ENCODE data around the gene DST. TPM values are rescaled to one million over a fixed set of nuclear protein-coding genes. Genes with fewer than 3 reads are reported as not detected.

Gene DST
- total RNA-seq, 4 donors from 2014 or later: 331 to 417 (median 368) TPM

DNA sequence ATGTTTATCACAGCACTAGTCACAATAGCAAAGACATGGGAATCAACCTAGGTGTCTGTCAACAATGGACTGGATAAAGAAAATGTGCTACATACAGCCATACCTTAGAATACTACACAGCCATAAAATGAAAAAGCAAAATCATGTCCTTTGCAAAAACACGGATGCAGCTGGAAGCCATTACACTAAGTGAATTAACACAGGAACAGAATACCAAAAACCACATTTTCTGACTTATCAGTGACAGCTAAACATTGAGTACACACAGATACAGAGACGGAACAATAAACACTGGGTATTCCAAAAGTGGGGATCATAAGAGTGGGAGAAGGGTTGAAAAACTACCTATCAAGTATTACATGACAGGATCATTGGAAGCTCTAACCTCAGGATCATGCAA, 43.3 kb upstream of the DST start:
- WGBS, 2 donors: 65 to 71% methylated on average over 2 of the region's 2 CpGs
- TF ChIP-seq EP300 (IDR thresholded peaks at IDR 0.05): no peak
- TF ChIP-seq CTCF (IDR thresholded peaks at IDR 0.05): no peak
- H3K36me3 ChIP-seq: no peaks in the 10 kb centered on the region
- DNase-seq (ENCODE audit: low spot score in 2 of 2): no peak
- no peaks in the 10 kb centered on the region for H3K9me3 ChIP-seq
- peak overlapping the region in 1 of 4 donors; percentile 46 for H3K27ac ChIP-seq
- H3K4me1 ChIP-seq: peaks cover 0 to 87% (median 26%) of the 10 kb centered on the region in 4 donors
- H3K27me3 ChIP-seq: no peaks in the 10 kb centered on the region
- H3K4me3 ChIP-seq: no peak overlapping the region

DNA sequence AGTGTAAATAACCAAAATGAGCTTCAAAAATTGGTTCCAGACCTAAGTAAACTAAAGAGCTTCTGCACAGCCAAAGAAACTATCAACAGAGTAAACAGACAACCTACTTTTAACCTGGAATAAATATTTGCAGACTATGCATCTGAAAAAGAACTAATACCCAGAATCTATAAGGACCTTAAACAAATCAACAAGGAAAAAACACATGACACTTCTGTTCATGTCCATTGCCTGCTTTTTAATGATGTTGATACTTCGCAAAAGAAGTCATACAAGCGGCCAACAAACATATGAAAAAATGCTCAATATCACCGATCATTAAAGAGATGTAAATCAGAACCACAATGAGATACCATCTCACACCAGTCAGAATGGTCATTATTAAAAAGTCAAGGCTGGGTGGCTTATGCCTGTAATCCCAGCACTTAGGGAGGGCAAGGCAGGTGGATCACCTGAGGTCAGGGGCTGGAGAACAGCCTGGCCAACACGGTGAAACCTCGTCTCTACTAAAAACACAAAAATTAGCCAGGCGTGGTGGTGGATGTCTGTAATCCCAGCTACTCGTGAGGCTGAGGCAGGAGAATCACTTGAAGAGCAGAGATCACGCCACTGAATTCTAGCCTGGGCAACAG, 42.5 kb upstream of the DST start:
- Histone ChIP-seq H3K27me3 (no peaks in the 10 kb centered on the region), H3K4me3 (no peak overlapping the region), H3K36me3 (no peaks in the 10 kb centered on the region), H3K27ac (peak overlapping the region in 2 of 4 donors; percentile 46 to 70), H3K4me1 (peaks cover 0 to 79% (median 23%) of the 10 kb centered on the region in 4 donors), H3K9me3 (no peaks in the 10 kb centered on the region)
- no peak for DNase-seq (ENCODE audit: low spot score in 2 of 2)
- WGBS, 2 donors: 84 to 87% methylated on average over 8 of the region's 8 CpGs
- no peak for TF ChIP-seq CTCF (IDR thresholded peaks at IDR 0.05)
- no peak for TF ChIP-seq POLR2A (IDR thresholded peaks at IDR 0.05)
- TF ChIP-seq EP300 (IDR thresholded peaks at IDR 0.05): no peak

- Histone ChIP-seq H3K9me3 (no peaks in the 10 kb centered on the region), H3K4me1 (peaks cover 0 to 72% (median 19%) of the 10 kb centered on the region in 4 donors), H3K36me3 (no peaks in the 10 kb centered on the region), H3K27ac (peak overlapping the region in 3 of 4 donors; percentile 23 to 71 (median 70)), H3K27me3 (no peaks in the 10 kb centered on the region), H3K4me3 (no peak overlapping the region)
- WGBS, 2 donors: 69 to 78% methylated on average over 7 of the region's 7 CpGs
- TF ChIP-seq EP300 (IDR thresholded peaks at IDR 0.05) (no peak), CTCF (IDR thresholded peaks at IDR 0.05) (no peak), POLR2A (IDR thresholded peaks at IDR 0.05) (no peak)
- DNase-seq (ENCODE audit: low spot score in 2 of 2): no peak
Observed at GRCh38 chr6:56684342-56685101, 41.8 kb upstream of the DST start.

DNA sequence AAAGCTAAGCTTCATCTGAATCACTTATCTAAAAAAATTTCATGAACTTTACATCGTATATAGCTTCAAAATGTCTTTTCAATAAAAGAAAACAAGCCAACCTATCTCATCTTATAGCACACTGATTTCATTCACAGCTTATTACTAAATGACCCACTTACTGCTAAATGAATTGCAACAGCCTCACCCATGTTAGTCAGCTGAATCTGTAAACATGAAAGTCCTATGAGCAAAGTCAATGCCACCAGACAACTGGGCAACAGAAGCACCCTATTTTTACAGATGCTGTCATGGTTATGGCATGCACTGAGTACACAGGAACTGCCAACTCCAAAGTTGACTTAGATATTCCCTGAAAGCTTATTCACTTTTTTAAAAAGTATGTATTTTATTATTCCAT, 41.2 kb upstream of the DST start:
- Histone ChIP-seq H3K27me3 (no peaks in the 10 kb centered on the region), H3K4me1 (peaks cover 0 to 66% (median 18%) of the 10 kb centered on the region in 4 donors), H3K27ac (peak overlapping the region in 3 of 4 donors; percentile 46 to 71 (median 70)), H3K36me3 (no peaks in the 10 kb centered on the region), H3K9me3 (no peaks in the 10 kb centered on the region), H3K4me3 (no peak overlapping the region)
- TF ChIP-seq CTCF (IDR thresholded peaks at IDR 0.05): no peak
- peak in 1 of 2 donors; percentile 77 for TF ChIP-seq EP300 (IDR thresholded peaks at IDR 0.05)
- DNase-seq (ENCODE audit: low spot score in 2 of 2): no peak
- 46 to 58% methylated on average over 1 of the region's 1 CpG for WGBS, 2 donors

- no peaks in the 10 kb centered on the region for H3K36me3 ChIP-seq
- peak overlapping the region in 2 of 4 donors; percentile 68 to 71 for H3K27ac ChIP-seq
- 38 to 60% methylated on average over 1 of the region's 1 CpG for WGBS, 2 donors
- no peaks in the 10 kb centered on the region for H3K27me3 ChIP-seq
- H3K9me3 ChIP-seq: no peaks in the 10 kb centered on the region
- no peak overlapping the region for H3K4me3 ChIP-seq
- TF ChIP-seq CTCF (IDR thresholded peaks at IDR 0.05) (no peak), EP300 (IDR thresholded peaks at IDR 0.05) (no peak), POLR2A (IDR thresholded peaks at IDR 0.05) (no peak)
- H3K4me1 ChIP-seq: peaks cover 0 to 55% (median 18%) of the 10 kb centered on the region in 4 donors
- no peak for DNase-seq (ENCODE audit: low spot score in 2 of 2)
Observed at GRCh38 chr6:56682635-56683034, 39.9 kb upstream of the DST start.

Data from tibial nerve (tissue), 4 donors.